Fibroblast of villous mesenchyme (primary cell): ENCODE data around the gene RER1. TPM values are rescaled to one million over a fixed set of nuclear protein-coding genes. Genes with fewer than 3 reads are reported as not detected.

Source experiments
- DNase-seq: peaks from one replicate; pipeline ENCODE4 v3.0.0-alpha.2; 2010; ENCODE audit warnings: low read depth
- H3K4me3 ChIP-seq: 2 replicates; pipeline ENCODE4 v1.5.1; 2011; ENCODE audit warnings: low read depth, mild to moderate bottlenecking, low read length
- CTCF ChIP-seq: IDR thresholded peaks from 2 replicates; pipeline ENCODE4 v1.5.1; 2012; ENCODE audit warnings: low read depth, mild to moderate bottlenecking, low read length; ENCODE audit not compliant: insufficient read depth
- total RNA-seq: library from RNA; depleted of rRNA; stranded (reverse); fragments of >200 nt; gene quantifications from 2 replicates; pipeline ENCODE4 v1.2.3, GENCODE V29; 2012

Gene RER1
- total RNA-seq, 1 donor, result 94.1 TPM

GRCh38 chr1:2422523-2422922, 30.9 kb downstream of the RER1 start:
- H3K4me3 ChIP-seq, result no peak overlapping the region
- DNase-seq, result no peak
- TF ChIP-seq CTCF, result no peak

- H3K4me3 ChIP-seq, result no peak overlapping the region
- DNase-seq, result no peak
- no peak for TF ChIP-seq CTCF
These were observed 34.3 kb downstream of the RER1 start for GRCh38 chr1:2425892-2426291.

GRCh38 chr1:2426540-2426939, 34.9 kb downstream of the RER1 start:
- DNase-seq, result no peak
- no peak overlapping the region for H3K4me3 ChIP-seq
- no peak for TF ChIP-seq CTCF

- no peak for TF ChIP-seq CTCF
- no peak overlapping the region for H3K4me3 ChIP-seq
- no peak for DNase-seq
These were observed 35.4 kb downstream of the RER1 start for GRCh38 chr1:2427051-2427450.

- no peak overlapping the region for H3K4me3 ChIP-seq
- TF ChIP-seq CTCF, result no peak
- DNase-seq, result no peak
These were observed 36.3 kb downstream of the RER1 start for GRCh38 chr1:2427976-2428375.

GRCh38 chr1:2428490-2428889, 36.8 kb downstream of the RER1 start:
- TF ChIP-seq CTCF, result no peak
- no peak overlapping the region for H3K4me3 ChIP-seq
- no peak for DNase-seq

GRCh38 chr1:2429780-2430591, 38.3 kb downstream of the RER1 start:
- TF ChIP-seq CTCF, result peak; percentile 25
- DNase-seq, result no peak
- no peak overlapping the region for H3K4me3 ChIP-seq
